A549 (cell line): ENCODE results near the gene RNU1-1. TPM values are rescaled to one million over a fixed set of nuclear protein-coding genes. Genes with fewer than 3 reads are reported as not detected.
"Not testable (repeated sequence)": the region's sequence is repeated elsewhere in the genome, so short reads cannot be mapped to it uniquely, and the experiment has no call there.

Experiments
- ATAC-seq, 2 experiments: fragments of 200-7000 bp in 1 of 2; fragments of >200 bp in 1 of 2; cut with Nextera tagmentation in 1 of 2; cut with Tn5 transposase in 1 of 2; 3 replicates each; pipeline versions ENCODE4 v1.8.0 to v1.9.1; 2018 to 2020; ENCODE audit warnings: mild to moderate bottlenecking in 1 of 2, moderate library complexity in 1 of 2
- CTCF ChIA-PET: fragments of 300-600 bp; sonication (Branson Sonifier 250); formaldehyde crosslinking; extraction: SDS; loops from one replicate; lab custom pipeline; 2021; ENCODE audit warnings: antibody characterized with exemption, inconsistent platforms; lab: Yijun Ruan, JAX
- POLR2A ChIA-PET: fragments of 350-600 bp; formaldehyde crosslinking; extraction: SDS; loops from one replicate; lab custom pipeline; 2021; ENCODE audit warnings: antibody characterized with exemption, inconsistent platforms; lab: Yijun Ruan, JAX
- DNase-seq, 2 experiments: peaks; one replicate each; pipeline versions ENCODE4 v3.0.0 to v3.0.0-alpha.2; 2011 to 2016; ENCODE audit warnings: low read depth in 1 of 2, low spot score in 1 of 2
- FAIRE-seq: peaks from 2 replicates; lab custom pipeline; 2011; peaks lifted over from hg19 to GRCh38; lab: Jason Lieb, UNC
- H3K27ac ChIP-seq, 2 experiments: fragments of >200 bp; sonication (Bioruptor Twin); formaldehyde crosslinking; 3 replicates each; pipeline ENCODE4 v1.5.1; 2016 to 2017
- H3K4me1 ChIP-seq: fragments of >200 bp; sonication (Bioruptor Twin); formaldehyde crosslinking; 3 replicates; pipeline ENCODE4 v1.6.1; 2016
- H3K4me2 ChIP-seq: fragments of >200 bp; sonication (Bioruptor Twin); formaldehyde crosslinking; 3 replicates; pipeline ENCODE4 v1.6.1; 2016
- H3K4me3 ChIP-seq: fragments of >200 bp; sonication (Bioruptor Twin); formaldehyde crosslinking; 3 replicates; pipeline ENCODE4 v1.5.1; 2016
- H3K9me3 ChIP-seq: fragments of >200 bp; sonication (Bioruptor Twin); formaldehyde crosslinking; 3 replicates; pipeline ENCODE4 v1.6.1; 2016
- SREBF2 ChIP-seq: fragments of 450-650 bp; IDR thresholded peaks from 2 replicates; pipeline ENCODE4 v1.6.1; 2014; ENCODE audit warnings: mild to moderate bottlenecking, moderate library complexity
- WGBS: methylation state at CpG from one replicate; pipeline ENCODE4 v1.1.6; 2017; ENCODE audit errors: missing lambda C conversion rate; 5-methylcytosine and 5-hydroxymethylcytosine counted together
- polyA plus RNA-seq, 4 experiments: library from polyadenylated mRNA; depleted of rRNA in 3 of 4; stranded (reverse); fragments of >200 nt; fragmentation: RNase III in 1 of 4; extraction: RNeasy Plus Mini Kit Qiagen cat#74134 plus additional on column Dnase treatment in 1 of 4; gene quantifications; 2 replicates in 3 of 4; 3 replicates in 1 of 4; pipeline ENCODE4 v1.2.3, GENCODE V29; 2011 to 2017
- TF ChIP-seq, protein P1 (sequence below): IDR thresholded peaks from 2 replicates; pipeline ENCODE4 v1.6.1; 2012
- TF ChIP-seq, protein P2 (sequence below): IDR thresholded peaks from 2 replicates; pipeline ENCODE4 v1.6.1; 2012; ENCODE audit warnings: low read depth, borderline replicate concordance

Gene RNU1-1
- polyA plus RNA-seq, 2 of the 4 experiments (the other 2 are of a cell fraction): 6.6 to 56.2 TPM

DNA sequence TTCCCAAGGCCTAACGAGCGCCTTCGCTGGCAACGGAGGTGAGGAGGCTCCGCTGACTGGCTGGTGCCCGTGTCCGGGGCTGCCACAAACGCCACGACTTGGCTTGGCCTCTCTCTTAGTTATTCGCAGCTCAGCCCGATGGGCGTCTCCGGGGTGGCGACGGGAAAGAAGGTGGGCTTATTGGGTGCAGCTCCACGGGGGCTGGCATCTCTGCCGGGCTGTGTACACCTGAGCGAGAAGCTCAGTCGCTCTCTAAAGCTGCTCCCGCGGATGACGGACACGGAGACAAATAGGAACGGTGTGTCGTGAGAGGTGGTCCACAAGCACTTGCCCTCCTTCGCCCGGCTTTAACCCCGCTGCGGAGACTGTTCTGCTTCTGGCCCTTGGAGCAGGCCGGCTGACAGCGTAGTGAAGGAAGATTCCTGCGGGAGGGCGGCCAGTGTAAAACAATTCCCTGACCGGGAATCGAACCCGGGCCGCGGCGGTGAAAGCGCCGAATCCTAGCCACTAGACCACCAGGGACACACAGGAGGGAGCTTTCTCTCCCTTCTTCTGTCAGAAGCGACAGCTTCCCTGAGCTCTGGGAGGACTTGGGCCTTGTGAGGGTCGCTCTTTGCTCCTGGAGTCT lies 20.9 kb upstream of the RNU1-1 start:
- TF ChIP-seq, protein P1, sequence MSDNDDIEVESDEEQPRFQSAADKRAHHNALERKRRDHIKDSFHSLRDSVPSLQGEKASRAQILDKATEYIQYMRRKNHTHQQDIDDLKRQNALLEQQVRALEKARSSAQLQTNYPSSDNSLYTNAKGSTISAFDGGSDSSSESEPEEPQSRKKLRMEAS: peak; percentile 25; the same call in 1 of the 2 replicates
- TF ChIP-seq SREBF2: peak; percentile 40; the same call in 1 of the 2 replicates
- TF ChIP-seq, all 56 proteins: peak for 2; not testable (repeated sequence) for 54
- peak in 1 of 2 experiments; percentile 92 for DNase-seq
- 3% methylated on average over 28 of the region's 43 CpGs for WGBS
- H3K9me3 ChIP-seq, H3K4me1 ChIP-seq, CTCF ChIA-PET: not testable (repeated sequence)
- POLR2A ChIA-PET: interaction anchor here (1.3 kb wide), 1 partner anchor 22 kb away, joined by 5 read pairs; no protein-coding TSS in a partner anchor
- Histone ChIP-seq H3K4me3 (peak overlapping the region; percentile 50), H3K27ac (peak overlapping the region; percentile 45 to 69; a peak in 2 of 6 replicates), H3K4me2 (peak overlapping the region; percentile 77)
- FAIRE-seq: peak; percentile 63
- peak; percentile 94 to 96 for ATAC-seq

DNA sequence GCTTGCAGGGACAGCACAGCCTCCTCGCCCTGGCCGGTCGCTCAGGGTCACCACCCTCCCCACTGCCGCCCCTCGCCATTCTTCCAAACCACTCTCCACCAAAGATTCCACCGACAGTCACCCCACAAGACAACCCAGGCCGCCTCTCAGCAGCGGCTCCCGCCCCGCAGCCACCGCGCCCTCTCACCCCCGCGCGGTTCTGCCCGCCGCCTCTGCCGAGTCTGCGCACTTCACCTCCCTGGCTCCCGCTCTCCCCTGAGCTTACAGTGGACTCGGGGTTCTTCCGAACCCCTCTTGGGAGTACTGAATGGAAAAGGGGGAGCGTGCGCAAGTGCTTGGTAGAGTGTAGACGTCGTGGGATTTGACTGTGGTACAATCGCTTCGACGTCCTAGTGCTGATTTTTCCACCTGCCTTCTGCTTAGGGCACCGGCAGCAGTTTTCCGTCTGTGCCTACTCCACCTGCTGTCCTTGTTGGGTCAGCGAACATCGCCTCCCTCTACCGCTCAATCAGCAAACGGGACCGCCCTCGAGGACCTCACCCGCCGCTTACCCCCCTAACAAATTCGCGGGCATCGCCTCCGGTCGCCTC lies 20.2 kb upstream of the RNU1-1 start:
- CTCF ChIA-PET, FAIRE-seq, H3K9me3 ChIP-seq, H3K4me1 ChIP-seq: not testable (repeated sequence)
- Histone ChIP-seq H3K4me2 (peak overlapping the region; percentile 77), H3K27ac (peak overlapping the region; percentile 66 to 79), H3K4me3 (peak overlapping the region; percentile 39)
- DNase-seq (peak in 1 of 2 experiments; percentile 66), ATAC-seq (peak; percentile 8 to 21; a peak in 4 of 6 replicates)
- POLR2A ChIA-PET: interaction anchor here (1.3 kb wide), 1 partner anchor 21 kb away, joined by 5 read pairs; no protein-coding TSS in a partner anchor
- whole genome bisulfite sequencing: 30% methylated on average over 23 of the region's 44 CpGs
- TF ChIP-seq, protein P1: peak; percentile 22; the same call in 1 of the 2 replicates
- TF ChIP-seq, protein P2, sequence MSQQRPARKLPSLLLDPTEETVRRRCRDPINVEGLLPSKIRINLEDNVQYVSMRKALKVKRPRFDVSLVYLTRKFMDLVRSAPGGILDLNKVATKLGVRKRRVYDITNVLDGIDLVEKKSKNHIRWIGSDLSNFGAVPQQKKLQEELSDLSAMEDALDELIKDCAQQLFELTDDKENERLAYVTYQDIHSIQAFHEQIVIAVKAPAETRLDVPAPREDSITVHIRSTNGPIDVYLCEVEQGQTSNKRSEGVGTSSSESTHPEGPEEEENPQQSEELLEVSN: 0 out of 2 replicates have a peak, but pooled peaks have one; percentile 39

GRCh38 chr1:16532235-16532991 lies 18.3 kb upstream of the RNU1-1 start:
- CTCF ChIA-PET, POLR2A ChIA-PET, DNase-seq, H3K9me3 ChIP-seq, FAIRE-seq, H3K4me2 ChIP-seq, H3K27ac ChIP-seq, ATAC-seq, H3K4me3 ChIP-seq, H3K4me1 ChIP-seq: not testable (repeated sequence)
- WGBS: 79% methylated on average over 27 of the region's 32 CpGs

GRCh38 chr1:16528338-16528737 lies 14.3 kb upstream of the RNU1-1 start:
- ATAC-seq, H3K4me1 ChIP-seq, H3K27ac ChIP-seq, H3K4me3 ChIP-seq, FAIRE-seq, DNase-seq, POLR2A ChIA-PET, H3K9me3 ChIP-seq, H3K4me2 ChIP-seq: not testable (repeated sequence)
- 70% methylated on average over 3 of the region's 3 CpGs for WGBS
- CTCF ChIA-PET: interaction anchor here (0.7 kb wide), 1 partner anchor 45 kb away, joined by 3 read pairs; no protein-coding TSS in a partner anchor

GRCh38 chr1:16525769-16526168 lies 11.7 kb upstream of the RNU1-1 start:
- ATAC-seq, H3K4me1 ChIP-seq, FAIRE-seq, H3K27ac ChIP-seq, H3K9me3 ChIP-seq, DNase-seq, H3K4me2 ChIP-seq, CTCF ChIA-PET, POLR2A ChIA-PET, H3K4me3 ChIP-seq: not testable (repeated sequence)

DNA sequence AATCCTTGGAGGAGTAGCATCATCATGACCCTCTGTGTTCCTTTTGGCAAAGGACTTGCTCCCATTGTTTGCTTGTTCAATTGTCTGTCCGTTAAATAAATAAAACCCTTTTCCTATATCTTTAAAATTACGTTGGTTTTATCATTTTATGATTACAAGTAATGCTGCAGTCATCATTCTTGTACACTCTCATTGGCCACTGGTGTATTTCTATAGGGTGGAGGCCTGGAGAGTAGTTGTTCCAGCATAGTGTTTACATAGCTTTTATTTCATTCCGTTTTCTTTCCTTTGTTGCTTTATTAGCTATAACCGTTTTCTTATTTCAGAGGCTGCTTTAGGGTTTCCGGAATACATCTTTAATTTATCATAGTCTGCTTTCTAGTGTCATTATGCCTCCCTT lies 7.6 kb upstream of the RNU1-1 start:
- DNase-seq, POLR2A ChIA-PET, H3K4me3 ChIP-seq, FAIRE-seq, ATAC-seq, H3K27ac ChIP-seq, H3K9me3 ChIP-seq, H3K4me1 ChIP-seq, H3K4me2 ChIP-seq: not testable (repeated sequence)
- WGBS: 28% methylated on average over 5 of the region's 5 CpGs
- CTCF ChIA-PET: interaction anchor here (1.4 kb wide), 1 partner anchor 430 kb away, joined by 3 read pairs; no protein-coding TSS in a partner anchor
